H9 (cell line): Measurements from ENCODE around the gene DPYD. TPM values are rescaled to one million over a fixed set of nuclear protein-coding genes. Genes with fewer than 3 reads are reported as not detected.

Experiments
- DNase-seq: peaks from one replicate; pipeline ENCODE4 v3.0.0-alpha.2; 2017
- H2AFZ ChIP-seq: one replicate; pipeline ENCODE4 v1.6.1; 2013; ENCODE audit warnings: mild to moderate bottlenecking, low read length, control low read depth, moderate library complexity
- H2AK5ac ChIP-seq: 2 replicates; pipeline ENCODE4 v1.6.1; 2013; ENCODE audit warnings: low read length, control low read depth, mixed read lengths; ENCODE audit not compliant: insufficient read length
- H2BK120ac ChIP-seq: one replicate; pipeline ENCODE4 v1.6.1; 2013; ENCODE audit warnings: low read depth, mild to moderate bottlenecking, low read length, control low read depth, inconsistent platforms; ENCODE audit not compliant: poor library complexity, severe bottlenecking
- H2BK12ac ChIP-seq: 2 replicates; pipeline ENCODE4 v1.6.1; 2013; ENCODE audit warnings: low read length, control low read depth, mixed read lengths, low read depth; ENCODE audit not compliant: insufficient read length
- H2BK15ac ChIP-seq: 2 replicates; pipeline ENCODE4 v1.6.1; 2013; ENCODE audit warnings: low read depth, low read length, control low read depth
- H2BK20ac ChIP-seq: one replicate; pipeline ENCODE4 v1.6.1; 2013; ENCODE audit warnings: low read depth, mild to moderate bottlenecking, low read length, control low read depth, inconsistent platforms; ENCODE audit not compliant: poor library complexity, severe bottlenecking
- H2BK5ac ChIP-seq: 2 replicates; pipeline ENCODE4 v1.6.1; 2013; ENCODE audit warnings: low read length, control low read depth, mixed read lengths; ENCODE audit not compliant: insufficient read length
- H3K14ac ChIP-seq: 2 replicates; pipeline ENCODE4 v1.6.1; 2013; ENCODE audit warnings: low read length, control low read depth; ENCODE audit not compliant: insufficient read depth
- H3K18ac ChIP-seq: 2 replicates; pipeline ENCODE4 v1.6.1; 2013; ENCODE audit warnings: low read depth, mild to moderate bottlenecking, mixed read lengths, low read length, control low read depth; ENCODE audit not compliant: insufficient read length
- H3K23ac ChIP-seq: 2 replicates; pipeline ENCODE4 v1.6.1; 2013; ENCODE audit warnings: low read length, control low read depth, mixed read lengths, low read depth; ENCODE audit not compliant: insufficient read length
- H3K23me2 ChIP-seq: 2 replicates; pipeline ENCODE4 v1.6.1; 2013; ENCODE audit warnings: low read depth, mild to moderate bottlenecking, mixed read lengths, low read length, control low read depth; ENCODE audit not compliant: insufficient read length, poor library complexity, severe bottlenecking
- H3K27ac ChIP-seq: 2 replicates; pipeline ENCODE4 v1.5.1; 2013; ENCODE audit warnings: low read length, control low read depth, mixed read lengths, low read depth; ENCODE audit not compliant: insufficient read length
- H3K27me3 ChIP-seq: 2 replicates; pipeline ENCODE4 v1.6.1; 2013; ENCODE audit warnings: low read length, control low read depth, inconsistent platforms; ENCODE audit not compliant: insufficient read depth
- H3K4ac ChIP-seq: 2 replicates; pipeline ENCODE4 v1.6.1; 2013; ENCODE audit warnings: low read depth, mild to moderate bottlenecking, control low read depth, inconsistent platforms, low read length, moderate library complexity
- H3K4me1 ChIP-seq: 2 replicates; pipeline ENCODE4 v1.6.1; 2013; ENCODE audit warnings: low read length, control low read depth, inconsistent platforms; ENCODE audit not compliant: insufficient read depth
- H3K4me2 ChIP-seq: 2 replicates; pipeline ENCODE4 v1.6.1; 2013; ENCODE audit warnings: low read length, control low read depth, mixed read lengths; ENCODE audit not compliant: insufficient read length, insufficient read depth
- H3K56ac ChIP-seq: 2 replicates; pipeline ENCODE4 v1.6.1; 2013; ENCODE audit warnings: low read depth, mild to moderate bottlenecking, mixed read lengths, low read length, control low read depth; ENCODE audit not compliant: insufficient read length
- H3K79me1 ChIP-seq: 2 replicates; pipeline ENCODE4 v1.6.1; 2013; ENCODE audit warnings: low read depth, mild to moderate bottlenecking, moderate library complexity, low read length, control low read depth, inconsistent platforms; ENCODE audit not compliant: insufficient read depth, poor library complexity, severe bottlenecking
- H3K79me2 ChIP-seq: 2 replicates; pipeline ENCODE4 v1.6.1; 2013; ENCODE audit warnings: low read length, control low read depth, inconsistent platforms; ENCODE audit not compliant: insufficient read depth
- H3K9ac ChIP-seq: 2 replicates; pipeline ENCODE4 v1.6.1; 2013; ENCODE audit warnings: low read length, control low read depth, mixed read lengths; ENCODE audit not compliant: insufficient read length; ENCODE audit errors: extremely low read depth
- H3K9me3 ChIP-seq: one replicate; pipeline ENCODE4 v1.6.1; 2013; ENCODE audit warnings: low read depth, low read length, inconsistent platforms; ENCODE audit not compliant: control insufficient read depth
- H3T11ph ChIP-seq: one replicate; pipeline ENCODE4 v1.6.1; 2013; ENCODE audit warnings: mild to moderate bottlenecking, low read length, control low read depth, inconsistent platforms
- H4K20me1 ChIP-seq: one replicate; pipeline ENCODE4 v1.6.1; 2013; ENCODE audit not compliant: control insufficient read depth, insufficient read length, insufficient read depth
- H4K5ac ChIP-seq: 2 replicates; pipeline ENCODE4 v1.6.1; 2013; ENCODE audit warnings: low read depth, mild to moderate bottlenecking, mixed read lengths, low read length, control low read depth; ENCODE audit not compliant: insufficient read length
- H4K8ac ChIP-seq: replicated peaks from 2 replicates; pipeline ENCODE4 v1.6.1; 2013; ENCODE audit warnings: low read length, control low read depth, mixed read lengths, low read depth; ENCODE audit not compliant: insufficient read length
- H4K91ac ChIP-seq: 2 replicates; pipeline ENCODE4 v1.6.1; 2013; ENCODE audit warnings: low read depth, mild to moderate bottlenecking, moderate library complexity, mixed read lengths, low read length, control low read depth; ENCODE audit not compliant: insufficient read length
- H3K27ac Mint-ChIP-seq, 3 experiments: 2 replicates in 2 of 3; 3 replicates in 1 of 3; pipeline ENCODE4 v1.8.0; 2020 to 2021; ENCODE audit warnings: mixed read lengths in 3 of 3, mild to moderate bottlenecking in 1 of 3, moderate library complexity in 1 of 3
- H3K27me3 Mint-ChIP-seq: 2 replicates; pipeline ENCODE4 v1.8.0; 2021; ENCODE audit warnings: low read depth, mild to moderate bottlenecking, moderate library complexity, mixed read lengths
- H3K36me3 Mint-ChIP-seq, 3 experiments: 2 replicates in 2 of 3; 3 replicates in 1 of 3; pipeline ENCODE4 v1.8.0; 2020 to 2021; ENCODE audit warnings: low read depth in 3 of 3, mixed read lengths in 3 of 3; ENCODE audit not compliant: insufficient read depth in 1 of 3
- H3K4me1 Mint-ChIP-seq, 2 experiments: 2 replicates each; pipeline ENCODE4 v1.8.0; 2020; ENCODE audit warnings: mixed read lengths in 2 of 2
- H3K4me3 Mint-ChIP-seq, 2 experiments: 2 replicates in 1 of 2; 3 replicates in 1 of 2; pipeline ENCODE4 v1.8.0; 2020 to 2021; ENCODE audit warnings: mild to moderate bottlenecking in 2 of 2, mixed read lengths in 2 of 2, moderate library complexity in 1 of 2
- H3K9me3 Mint-ChIP-seq, 2 experiments: 2 replicates in 1 of 2; 3 replicates in 1 of 2; pipeline ENCODE4 v1.8.0; 2020; ENCODE audit warnings: mild to moderate bottlenecking in 2 of 2, mixed read lengths in 2 of 2, moderate library complexity in 1 of 2
- total RNA-seq: library from RNA; stranded (reverse); gene quantifications from 2 replicates; pipeline ENCODE4 v1.2.1, GENCODE V29; 2021
- TF ChIP-seq, protein P1 (sequence below): fragments of 200-600 bp; sonication (generic); conservative IDR thresholded peaks from 3 replicates; pipeline ENCODE4 v1.8.0; 2021; ENCODE audit warnings: antibody characterized with exemption, mild to moderate bottlenecking

DPYD gene
- total RNA-seq, 1 experiment from 2014 or later = 0.37 TPM

GRCh38 chr1:97727029-97727428 lies 193.8 kb downstream of the DPYD start:
- Histone ChIP-seq H2BK20ac (no peak overlapping the region), H3K14ac (no peak overlapping the region), H2AFZ (no peak overlapping the region), H4K5ac (no peak overlapping the region), H3K27me3 (no peaks in the 10 kb centered on the region), H4K20me1 (no peaks in the 10 kb centered on the region), H3K23me2 (no peaks in the 10 kb centered on the region), H3K79me1 (no peaks in the 10 kb centered on the region), H2BK12ac (no peak overlapping the region), H2AK5ac (no peak overlapping the region), H3K18ac (no peak overlapping the region), H4K8ac (no peak overlapping the region), H3K9me3 (no peaks in the 10 kb centered on the region), H3T11ph (no peak overlapping the region), H2BK15ac (no peak overlapping the region), H4K91ac (no peak overlapping the region), H2BK120ac (no peak overlapping the region), H3K4ac (no peak overlapping the region), H3K4me2 (no peak overlapping the region), H3K56ac (no peak overlapping the region), H3K79me2 (no peaks in the 10 kb centered on the region), H3K9ac (no peak overlapping the region), H3K23ac (no peak overlapping the region), H3K4me1 (no peaks in the 10 kb centered on the region), H3K27ac (no peak overlapping the region), H2BK5ac (no peak overlapping the region)
- no peaks in the 10 kb centered on the region; a peak in 1 of 5 replicates for H3K9me3 Mint-ChIP-seq
- no peak for DNase-seq
- H3K27me3 Mint-ChIP-seq = no peaks in the 10 kb centered on the region
- H3K4me1 Mint-ChIP-seq = no peaks in the 10 kb centered on the region
- TF ChIP-seq, protein P1, sequence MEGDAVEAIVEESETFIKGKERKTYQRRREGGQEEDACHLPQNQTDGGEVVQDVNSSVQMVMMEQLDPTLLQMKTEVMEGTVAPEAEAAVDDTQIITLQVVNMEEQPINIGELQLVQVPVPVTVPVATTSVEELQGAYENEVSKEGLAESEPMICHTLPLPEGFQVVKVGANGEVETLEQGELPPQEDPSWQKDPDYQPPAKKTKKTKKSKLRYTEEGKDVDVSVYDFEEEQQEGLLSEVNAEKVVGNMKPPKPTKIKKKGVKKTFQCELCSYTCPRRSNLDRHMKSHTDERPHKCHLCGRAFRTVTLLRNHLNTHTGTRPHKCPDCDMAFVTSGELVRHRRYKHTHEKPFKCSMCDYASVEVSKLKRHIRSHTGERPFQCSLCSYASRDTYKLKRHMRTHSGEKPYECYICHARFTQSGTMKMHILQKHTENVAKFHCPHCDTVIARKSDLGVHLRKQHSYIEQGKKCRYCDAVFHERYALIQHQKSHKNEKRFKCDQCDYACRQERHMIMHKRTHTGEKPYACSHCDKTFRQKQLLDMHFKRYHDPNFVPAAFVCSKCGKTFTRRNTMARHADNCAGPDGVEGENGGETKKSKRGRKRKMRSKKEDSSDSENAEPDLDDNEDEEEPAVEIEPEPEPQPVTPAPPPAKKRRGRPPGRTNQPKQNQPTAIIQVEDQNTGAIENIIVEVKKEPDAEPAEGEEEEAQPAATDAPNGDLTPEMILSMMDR = no peak
- no peak overlapping the region for H3K4me3 Mint-ChIP-seq
- no peaks in the 10 kb centered on the region for H3K36me3 Mint-ChIP-seq
- no peak overlapping the region for H3K27ac Mint-ChIP-seq
